H1 (cell line): Measurements from ENCODE around the gene FCHO1. TPM values are rescaled to one million over a fixed set of nuclear protein-coding genes. Genes with fewer than 3 reads are reported as not detected.

Experiments
- CTCF ChIA-PET: fragments of 300-600 bp; sonication (Branson Sonifier 250); formaldehyde crosslinking; loops from one replicate; lab custom pipeline; 2021; ENCODE audit not compliant: partially characterized antibody; lab: Charles Lee
- POLR2A ChIA-PET: fragments of 300-600 bp; sonication (Branson Sonifier 250); formaldehyde crosslinking; loops from one replicate; lab custom pipeline; 2021; ENCODE audit warnings: inconsistent platforms; ENCODE audit not compliant: partially characterized antibody; lab: Charles Lee
- DNase-seq, 2 experiments: peaks; one replicate each; pipeline versions ENCODE4 v3.0.0 to v3.0.0-alpha.2; 2010 to 2022; ENCODE audit warnings: low spot score in 2 of 2, low read depth in 1 of 2, mixed read lengths in 1 of 2
- FAIRE-seq: peaks from 2 replicates; lab custom pipeline; 2011; peaks lifted over from hg19 to GRCh38; lab: Jason Lieb, UNC
- H2AFZ ChIP-seq: 2 replicates; pipeline ENCODE4 v1.8.1; 2012; ENCODE audit warnings: low read length, inconsistent platforms
- H2AK5ac ChIP-seq: 2 replicates; pipeline ENCODE4 v1.6.1; 2013; ENCODE audit warnings: low read depth, low read length
- H2BK120ac ChIP-seq: replicated peaks from 2 replicates; pipeline ENCODE3; 2013; ENCODE audit warnings: low read depth, low read length, inconsistent platforms
- H2BK12ac ChIP-seq: 2 replicates; pipeline ENCODE4 v1.6.1; 2013; ENCODE audit warnings: low read depth, low read length
- H2BK15ac ChIP-seq: 2 replicates; pipeline ENCODE4 v1.6.1; 2013; ENCODE audit warnings: low read length
- H2BK20ac ChIP-seq: 2 replicates; pipeline ENCODE4 v1.6.1; 2013; ENCODE audit warnings: low read length
- H2BK5ac ChIP-seq: 2 replicates; pipeline ENCODE4 v1.6.1; 2013; ENCODE audit warnings: low read depth, low read length
- H3K14ac ChIP-seq: 2 replicates; pipeline ENCODE4 v1.6.1; 2013; ENCODE audit warnings: inconsistent platforms; ENCODE audit not compliant: insufficient read length
- H3K18ac ChIP-seq: 2 replicates; pipeline ENCODE4 v1.6.1; 2013; ENCODE audit warnings: low read length; ENCODE audit errors: extremely low read depth
- H3K23ac ChIP-seq: 2 replicates; pipeline ENCODE4 v1.6.1; 2013; ENCODE audit warnings: inconsistent platforms; ENCODE audit not compliant: insufficient read length
- H3K23me2 ChIP-seq: 2 replicates; pipeline ENCODE4 v1.6.1; 2013; ENCODE audit warnings: low read depth, low read length
- H3K27ac ChIP-seq: 2 replicates; pipeline ENCODE4 v1.6.1; 2011; ENCODE audit warnings: low read depth, low read length, inconsistent platforms
- H3K27me3 ChIP-seq, 4 experiments: replicated peaks in 1 of 4; 1 replicate in 1 of 4; 2 replicates in 3 of 4; pipeline versions ENCODE4 v1.6.1 to v1.8.1; 2011 to 2013; ENCODE audit warnings: low read length in 3 of 4, mild to moderate bottlenecking in 3 of 4, inconsistent platforms in 2 of 4, mixed read lengths in 2 of 4, moderate library complexity in 1 of 4; ENCODE audit not compliant: control insufficient read depth in 3 of 4, insufficient read depth in 3 of 4; ENCODE audit errors: extremely low read depth in 1 of 4
- H3K36me3 ChIP-seq, 4 experiments: 2 replicates each; pipeline versions ENCODE4 v1.6.1 to v1.8.1; 2011 to 2013; ENCODE audit warnings: mild to moderate bottlenecking in 4 of 4, low read length in 3 of 4, moderate library complexity in 2 of 4, control low read depth in 1 of 4, inconsistent platforms in 1 of 4; ENCODE audit not compliant: insufficient read depth in 4 of 4, control insufficient read depth in 2 of 4
- H3K4ac ChIP-seq: replicated peaks from 2 replicates; pipeline ENCODE3; 2013; ENCODE audit warnings: low read length, low read depth, mixed read lengths, inconsistent platforms; ENCODE audit not compliant: insufficient read length
- H3K4me1 ChIP-seq, 4 experiments: replicated peaks in 1 of 4; 1 replicate in 1 of 4; 2 replicates in 3 of 4; pipeline versions ENCODE4 v1.6.1 to v1.8.1; 2011 to 2013; ENCODE audit warnings: low read length in 3 of 4, inconsistent platforms in 2 of 4, mixed read lengths in 1 of 4; ENCODE audit not compliant: insufficient read depth in 4 of 4, control insufficient read depth in 3 of 4
- H3K4me2 ChIP-seq, 2 experiments: 2 replicates each; pipeline versions ENCODE4 v1.6.1 to v1.8.1; 2011 to 2013; ENCODE audit warnings: low read depth in 2 of 2, low read length in 2 of 2, control low read depth in 1 of 2, inconsistent platforms in 1 of 2, mild to moderate bottlenecking in 1 of 2; ENCODE audit not compliant: insufficient read depth in 1 of 2
- H3K4me3 ChIP-seq, 4 experiments: fragments of 200-600, 300-600 bp in 1 of 4; sonication (generic), shearing (Covaris generic), sonication (Bioruptor Twin) in 1 of 4; 2 replicates each; pipeline versions ENCODE4 v1.5.1 to v1.8.1; 2011 to 2016; ENCODE audit warnings: low read length in 4 of 4, low read depth in 3 of 4, control low read depth in 2 of 4, inconsistent platforms in 2 of 4, mild to moderate bottlenecking in 2 of 4, mixed read lengths in 1 of 4, moderate library complexity in 1 of 4; ENCODE audit not compliant: insufficient read depth in 2 of 4; ENCODE audit errors: extremely low read depth in 1 of 4
- H3K56ac ChIP-seq: replicated peaks from 2 replicates; pipeline ENCODE3; 2013; ENCODE audit warnings: low read depth, mild to moderate bottlenecking, mixed read lengths, low read length, inconsistent platforms; ENCODE audit not compliant: insufficient read length
- H3K79me1 ChIP-seq: 2 replicates; pipeline ENCODE4 v1.6.1; 2013; ENCODE audit warnings: low read depth, low read length, control low read depth
- H3K79me2 ChIP-seq, 2 experiments: 2 replicates each; pipeline versions ENCODE4 v1.6.1 to v1.8.1; 2012 to 2013; ENCODE audit warnings: low read length in 2 of 2, mild to moderate bottlenecking in 2 of 2, inconsistent platforms in 1 of 2; ENCODE audit not compliant: insufficient read depth in 2 of 2, control insufficient read depth in 1 of 2
- H3K9ac ChIP-seq, 4 experiments: replicated peaks in 1 of 4; 1 replicate in 1 of 4; 2 replicates in 3 of 4; pipeline versions ENCODE4 v1.6.1 to v1.8.1; 2011 to 2013; ENCODE audit warnings: low read depth in 3 of 4, low read length in 3 of 4, control low read depth in 2 of 4, mild to moderate bottlenecking in 2 of 4, moderate library complexity in 2 of 4, inconsistent platforms in 1 of 4; ENCODE audit errors: extremely low read depth in 1 of 4
- H3K9me3 ChIP-seq, 2 experiments: 2 replicates each; pipeline versions ENCODE4 v1.6.1 to v1.8.1; 2012 to 2013; ENCODE audit warnings: mild to moderate bottlenecking in 2 of 2, moderate library complexity in 2 of 2, control low read depth in 1 of 2, inconsistent platforms in 1 of 2, low read depth in 1 of 2, low read length in 1 of 2, mixed read lengths in 1 of 2; ENCODE audit not compliant: insufficient read depth in 2 of 2
- H4K20me1 ChIP-seq, 2 experiments: replicated peaks in 1 of 2; 2 replicates each; pipeline versions ENCODE3 to v1.8.1; 2011 to 2013; ENCODE audit warnings: inconsistent platforms in 2 of 2, low read length in 2 of 2, mild to moderate bottlenecking in 1 of 2; ENCODE audit not compliant: insufficient read depth in 2 of 2, control insufficient read depth in 1 of 2
- H4K5ac ChIP-seq: 2 replicates; pipeline ENCODE4 v1.6.1; 2013; ENCODE audit warnings: low read length, low read depth, mixed read lengths, inconsistent platforms; ENCODE audit not compliant: insufficient read length
- H4K8ac ChIP-seq: 2 replicates; pipeline ENCODE4 v1.8.0; 2013; ENCODE audit warnings: mild to moderate bottlenecking, moderate library complexity, low read length, inconsistent platforms; ENCODE audit not compliant: insufficient read depth; ENCODE audit errors: extremely low read depth
- H4K91ac ChIP-seq: replicated peaks from 2 replicates; pipeline ENCODE3; 2013; ENCODE audit warnings: low read length, mixed read lengths, inconsistent platforms; ENCODE audit not compliant: insufficient read length
- WGBS, 2 experiments: shearing (Covaris generic) in 1 of 2; methylation state at CpG; one replicate each; pipeline versions ENCODE4 v1.1.6 to v1.1.7; 2013 to 2015; ENCODE audit warnings: low lambda C conversion rate in 2 of 2, mixed read lengths in 2 of 2, inconsistent platforms in 1 of 2, low coverage in 1 of 2, missing lambda C conversion rate in 1 of 2; ENCODE audit not compliant: insufficient replicate concordance in 2 of 2, insufficient coverage in 1 of 2, insufficient read length in 1 of 2; ENCODE audit errors: extremely low coverage in 1 of 2, missing lambda C conversion rate in 1 of 2; 5-methylcytosine and 5-hydroxymethylcytosine counted together
- polyA plus RNA-seq, 7 experiments: library from polyadenylated mRNA; depleted of rRNA in 3 of 7; stranded (reverse) in 5 of 7; unstranded in 2 of 7; fragments of >200 nt in 5 of 7; fragments of 200-250 nt in 2 of 7; gene quantifications; 1 replicate in 5 of 7; 2 replicates in 1 of 7; 4 replicates in 1 of 7; pipeline versions ENCODE4 v1.2.1 to v1.2.3, GENCODE V29; 2011 to 2013; ENCODE audit warnings: missing spikeins in 2 of 7, mixed read lengths in 2 of 7
- total RNA-seq: library from RNA; stranded (reverse); fragmentation: NEBNext Ultra II Directional; extraction: Animal tissue kit (Norgen Biotek cat#: 25700); gene quantifications from 2 replicates; pipeline ENCODE4 v1.2.1, GENCODE V29; 2021

FCHO1 gene
- total and polyA plus RNA-seq, 2 of the 8 experiments (the other 6 are each of a cell fraction or from before 2014, with no cell fraction given) = 13.0 to 25.9 TPM

DNA sequence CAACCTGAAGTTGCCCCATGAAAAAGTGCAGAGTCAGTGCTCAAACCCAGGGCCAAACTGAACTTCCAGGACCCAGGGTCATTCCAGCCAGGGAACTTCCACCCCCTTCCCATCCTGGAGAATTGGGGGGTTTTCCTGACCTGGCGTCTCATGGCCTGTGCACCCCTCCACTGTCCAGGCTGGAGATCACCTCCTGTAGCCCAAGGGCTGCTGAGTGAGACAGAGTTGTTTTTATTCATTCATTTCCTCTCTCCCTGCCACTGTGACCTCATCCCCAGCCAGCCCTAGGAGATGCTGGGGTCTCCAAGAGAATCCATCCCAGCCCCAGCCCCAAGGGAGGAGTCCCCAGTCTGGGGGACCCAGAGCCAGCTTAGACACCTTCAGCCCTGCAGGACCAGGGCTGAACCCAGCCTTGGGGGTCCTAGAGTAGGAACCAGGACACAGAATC, 4.2 kb downstream of the FCHO1 start:
- Histone ChIP-seq H3K23ac (no peak overlapping the region), H2BK12ac (no peak overlapping the region), H3K56ac (no peak overlapping the region), H3K4me3 (no peak overlapping the region), H3K79me1 (no peaks in the 10 kb centered on the region; the same call in 1 of the 2 replicates), H3K4me2 (no peak overlapping the region), H4K8ac (peak overlapping the region; percentile 48; the same call in 1 of the 2 replicates), H3K9ac (peak overlapping the region in 1 of 4 experiments; percentile 26; a peak in 2 of 7 replicates), H3K79me2 (no peaks in the 10 kb centered on the region), H4K5ac (no peak overlapping the region), H3K23me2 (no peaks in the 10 kb centered on the region; the same call in 1 of the 2 replicates), H3K14ac (no peak overlapping the region), H2BK20ac (no peak overlapping the region), H2AFZ (no peak overlapping the region), H3K18ac (no peak overlapping the region), H4K20me1 (no peaks in the 10 kb centered on the region), H2BK15ac (no peak overlapping the region), H3K4ac (no peak overlapping the region), H4K91ac (no peak overlapping the region), H3K9me3 (no peaks in the 10 kb centered on the region), H3K4me1 (peaks cover 0 to 9% (median 0%) of the 10 kb centered on the region in 4 experiments; a peak in 1 of 7 replicates), H3K36me3 (no peaks in the 10 kb centered on the region), H2AK5ac (no peak overlapping the region), H3K27me3 (no peaks in the 10 kb centered on the region), H2BK120ac (no peak overlapping the region), H2BK5ac (no peak overlapping the region), H3K27ac (no peak overlapping the region; the same call in 1 of the 2 replicates)
- WGBS, 2 experiments = 80% methylated on average over 1 of the region's 1 CpG; no CpG with 5 or more reads in 1 of the 2 experiments
- POLR2A ChIA-PET = interaction anchor here (0.6 to 4.2 kb wide), 2 partner anchors 15 to 350 kb away, joined by 5 to 21 read pairs; partner anchors contain the start of gene BST2
- no peak for DNase-seq
- CTCF ChIA-PET = interaction anchor here (1.1 to 3.5 kb wide), 11 partner anchors 11 to 260 kb away, joined by 3 to 23 read pairs (median 5); no protein-coding TSS in a partner anchor
- no peak for FAIRE-seq
